B cell (primary cell): ENCODE results near the gene ZNF429. TPM values are rescaled to one million over a fixed set of nuclear protein-coding genes. Genes with fewer than 3 reads are reported as not detected.

Experiments
- ATAC-seq: fragments of 200-7000 bp; cut with Tn5 transposase; one replicate; pipeline ENCODE4 v1.10.0; 2021; ENCODE audit warnings: low read depth, mild to moderate bottlenecking, moderate number of reproducible peaks, moderate library complexity
- CTCF ChIA-PET: fragments of 350-600 bp; sonication (Branson Sonifier 250); formaldehyde crosslinking; loops from one replicate; lab custom pipeline; 2021; ENCODE audit warnings: antibody characterized with exemption, inconsistent platforms; lab: Charles Lee
- POLR2A ChIA-PET: fragments of 350-600 bp; sonication (Branson Sonifier 250); formaldehyde crosslinking; loops from one replicate; lab custom pipeline; 2021; ENCODE audit warnings: antibody characterized with exemption; lab: Charles Lee
- DNase-seq: peaks from one replicate; pipeline ENCODE4 v3.0.0; 2013
- H2AFZ ChIP-seq: 2 replicates; pipeline ENCODE4 v1.6.1; 2012; ENCODE audit warnings: mild to moderate bottlenecking, low read depth, low read length; ENCODE audit not compliant: insufficient read depth, poor library complexity, severe bottlenecking
- H3K27ac ChIP-seq, 2 donors: 1 replicate in 1 of 2; 2 replicates in 1 of 2; pipeline ENCODE4 v1.5.1; 2012 to 2013; ENCODE audit warnings: low read length in 2 of 2, mild to moderate bottlenecking in 2 of 2, moderate library complexity in 1 of 2
- H3K27me3 ChIP-seq, 4 experiments: fragments of 200-600 bp in 1 of 4; sonication (generic) in 1 of 4; replicated peaks in 1 of 4; 1 replicate in 2 of 4; 2 replicates in 2 of 4; pipeline versions ENCODE4 v1.6.1 to v1.7.0; 2013 to 2016; ENCODE audit warnings: low read length in 3 of 4, mild to moderate bottlenecking in 2 of 4, mixed read lengths in 1 of 4, moderate library complexity in 1 of 4; ENCODE audit not compliant: insufficient read depth in 4 of 4, control insufficient read depth in 3 of 4; ENCODE audit errors: control extremely low read depth in 1 of 4
- H3K36me3 ChIP-seq, 2 experiments: replicated peaks in 1 of 2; 1 replicate in 1 of 2; 2 replicates in 1 of 2; pipeline versions ENCODE4 v1.6.1 to v1.7.1; 2013; ENCODE audit warnings: low read length in 1 of 2; ENCODE audit not compliant: insufficient read depth in 2 of 2, control insufficient read depth in 1 of 2; ENCODE audit errors: control extremely low read depth in 1 of 2, extremely low read depth in 1 of 2
- H3K4me1 ChIP-seq, 2 donors: fragments of 200-600 bp in 1 of 2; sonication (generic) in 1 of 2; 1 replicate in 1 of 2; 2 replicates in 1 of 2; pipeline versions ENCODE4 v1.5.1 to v1.6.1; 2013 to 2017; ENCODE audit warnings: low read length in 2 of 2; ENCODE audit not compliant: control insufficient read depth in 2 of 2, insufficient read depth in 2 of 2
- H3K4me2 ChIP-seq: replicated peaks from 2 replicates; pipeline ENCODE3; 2012; ENCODE audit warnings: mild to moderate bottlenecking, low read depth, low read length; ENCODE audit not compliant: poor library complexity, severe bottlenecking
- H3K4me3 ChIP-seq, 5 experiments: fragments of 200-600 bp in 1 of 5; sonication (generic) in 1 of 5; 1 replicate in 3 of 5; 2 replicates in 2 of 5; pipeline versions ENCODE4 v1.5.1 to v1.7.0; 2011 to 2016; ENCODE audit warnings: low read length in 4 of 5, mild to moderate bottlenecking in 4 of 5, low read depth in 2 of 5, control low read depth in 1 of 5, moderate library complexity in 1 of 5; ENCODE audit not compliant: insufficient read depth in 1 of 5; ENCODE audit errors: control extremely low read depth in 1 of 5, extremely low read depth in 1 of 5
- H3K79me2 ChIP-seq: fragments of 200-600 bp; sonication (generic); one replicate; pipeline ENCODE4 v1.6.0; 2016; ENCODE audit warnings: low read length; ENCODE audit not compliant: control insufficient read depth, insufficient read depth
- H3K9ac ChIP-seq: fragments of 200-600 bp; sonication (generic); 2 replicates; pipeline ENCODE4 v1.6.1; 2017; ENCODE audit warnings: mild to moderate bottlenecking, low read length, moderate library complexity
- H3K9me3 ChIP-seq, 3 donors: one replicate each; pipeline versions ENCODE4 v1.6.1 to v1.7.1; 2013; ENCODE audit warnings: low read length in 2 of 3; ENCODE audit not compliant: control insufficient read depth in 2 of 3, insufficient read depth in 1 of 3; ENCODE audit errors: control extremely low read depth in 1 of 3
- H4K20me1 ChIP-seq: 2 replicates; pipeline ENCODE4 v1.6.0; 2012; ENCODE audit warnings: mild to moderate bottlenecking, low read length; ENCODE audit not compliant: insufficient read depth, control insufficient read depth, poor library complexity, severe bottlenecking
- H3K27ac Mint-ChIP-seq: one replicate; pipeline ENCODE4 v1.8.0; 2021; ENCODE audit warnings: mixed read lengths
- H3K27me3 Mint-ChIP-seq: one replicate; pipeline ENCODE4 v1.8.0; 2021; ENCODE audit warnings: mixed read lengths
- H3K4me1 Mint-ChIP-seq: one replicate; pipeline ENCODE4 v1.8.0; 2021; ENCODE audit warnings: mixed read lengths
- H3K4me3 Mint-ChIP-seq: one replicate; pipeline ENCODE4 v1.8.0; 2021; ENCODE audit warnings: mixed read lengths
- H3K9me3 Mint-ChIP-seq: one replicate; pipeline ENCODE4 v1.8.0; 2022; ENCODE audit warnings: mixed read lengths; ENCODE audit not compliant: insufficient read depth
- CTCF ChIP-seq: fragments of 200-600 bp; IDR thresholded peaks from one replicate; pipeline ENCODE4 v1.8.0; 2022; ENCODE audit warnings: antibody characterized with exemption, mild to moderate bottlenecking
- EZH2 ChIP-seq: IDR thresholded peaks from 2 replicates; pipeline ENCODE4 v1.6.1; 2012; ENCODE audit warnings: borderline replicate concordance, low read depth, mild to moderate bottlenecking, moderate library complexity, low read length; ENCODE audit not compliant: insufficient read depth, poor library complexity, severe bottlenecking
- WGBS: methylation state at CpG from one replicate; pipeline ENCODE4 v1.1.5; 2013; ENCODE audit warnings: missing lambda C conversion rate; ENCODE audit not compliant: insufficient coverage; 5-methylcytosine and 5-hydroxymethylcytosine counted together
- intact Hi-C: fragments of 100-400 bp; cut with micrococcal nuclease; formaldehyde crosslinking; loops from one replicate; pipeline ENCODE4 v1.10.0; 2022
- polyA plus RNA-seq: library from polyadenylated mRNA; depleted of rRNA; stranded (reverse); fragments of >200 nt; gene quantifications from 2 replicates; pipeline ENCODE4 v1.2.3, GENCODE V29; 2012
- total RNA-seq, 2 donors: library from RNA; stranded (reverse); fragments of 120-200 nt in 1 of 2; gene quantifications; 1 replicate in 1 of 2; 2 replicates in 1 of 2; pipeline versions ENCODE4 v1.2.3 to v1.2.4, GENCODE V29; 2013 to 2022

ZNF429 gene
- total and polyA plus RNA-seq, 2 donors (not counting 1 experiment from before 2014, with no cell fraction given): 15.8 to 23.2 TPM

- DNase-seq (no peak), ATAC-seq (no peak)
- 91% methylated on average over 1 of the region's 2 CpGs for WGBS
- Histone ChIP-seq H3K27ac (no peak overlapping the region), H3K9me3 (peaks cover 0 to 40% (median 12%) of the 10 kb centered on the region in 3 donors), H3K27me3 (no peaks in the 10 kb centered on the region), H3K4me2 (no peak overlapping the region), H3K9ac (no peak overlapping the region), H3K36me3 (no peaks in the 10 kb centered on the region), H3K79me2 (no peaks in the 10 kb centered on the region), H3K4me1 (peaks cover 0 to 3% of the 10 kb centered on the region in 2 donors), H4K20me1 (no peaks in the 10 kb centered on the region), H3K4me3 (no peak overlapping the region), H2AFZ (no peak overlapping the region)
- Mint-ChIP-seq H3K9me3 (peaks cover 15% of the 10 kb centered on the region), H3K4me3 (no peak overlapping the region), H3K4me1 (no peaks in the 10 kb centered on the region), H3K27ac (no peak overlapping the region), H3K27me3 (peaks cover 3% of the 10 kb centered on the region)
- ChIA-PET CTCF (no interaction called here), POLR2A (no interaction called here)
- intact Hi-C loops: no loop called here
- TF ChIP-seq EZH2 (no peak), CTCF (no peak)
These were observed 69.2 kb downstream of the ZNF429 start for GRCh38 chr19:21574607-21575006.

- whole genome bisulfite sequencing: no CpG with 5 or more reads among the region's 3 CpGs
- Mint-ChIP-seq H3K4me1 (no peaks in the 10 kb centered on the region), H3K27ac (no peak overlapping the region), H3K4me3 (no peak overlapping the region), H3K9me3 (peaks cover 14% of the 10 kb centered on the region), H3K27me3 (peaks cover 3% of the 10 kb centered on the region)
- Histone ChIP-seq H4K20me1 (no peaks in the 10 kb centered on the region), H3K27me3 (no peaks in the 10 kb centered on the region), H3K4me3 (no peak overlapping the region), H2AFZ (no peak overlapping the region), H3K4me1 (no peaks in the 10 kb centered on the region), H3K36me3 (no peaks in the 10 kb centered on the region), H3K4me2 (no peak overlapping the region), H3K79me2 (no peaks in the 10 kb centered on the region), H3K9me3 (peaks cover 0 to 32% (median 9%) of the 10 kb centered on the region in 3 donors), H3K9ac (no peak overlapping the region), H3K27ac (no peak overlapping the region)
- no peak for ATAC-seq
- TF ChIP-seq EZH2: no peak
- TF ChIP-seq CTCF: no peak
- DNase-seq: no peak
- CTCF ChIA-PET: interaction anchor here (0.6 kb wide), 1 partner anchor 16 kb away, joined by 4 read pairs; no protein-coding TSS in a partner anchor
- intact Hi-C loops: no loop called here
- POLR2A ChIA-PET: no interaction called here
These were observed 71.1 kb downstream of the ZNF429 start for GRCh38 chr19:21576481-21576880.
